NCI-H226 (cell line): Measurements from ENCODE around the gene CHD9.
"Not testable (repeated sequence)": the region's sequence is repeated elsewhere in the genome, so short reads cannot be mapped to it uniquely, and the experiment has no call there.

Experiments
- DNase-seq: peaks from one replicate; pipeline ENCODE4 v3.0.0-alpha.2; 2015

CHD9 gene

GRCh38 chr16:53211253-53211652, 156.5 kb downstream of the CHD9 start:
- DNase-seq, result no peak

- no peak for DNase-seq
These were observed 158.1 kb downstream of the CHD9 start for GRCh38 chr16:53212893-53213223.

GRCh38 chr16:53213542-53213941, 158.8 kb downstream of the CHD9 start:
- DNase-seq, result no peak

- no peak for DNase-seq
These were observed 162.0 kb downstream of the CHD9 start for GRCh38 chr16:53216798-53217197.

GRCh38 chr16:53219371-53219770, 164.6 kb downstream of the CHD9 start:
- DNase-seq, result no peak

GRCh38 chr16:53219795-53220454, 165.1 kb downstream of the CHD9 start:
- no peak for DNase-seq

GRCh38 chr16:53220585-53220984, 165.8 kb downstream of the CHD9 start:
- no peak for DNase-seq

- no peak for DNase-seq
These were observed 170.3 kb downstream of the CHD9 start for GRCh38 chr16:53224951-53225533.

- DNase-seq, result no peak
These were observed 178.2 kb downstream of the CHD9 start for GRCh38 chr16:53232826-53233529.

- DNase-seq, result no peak
These were observed 180.0 kb downstream of the CHD9 start for GRCh38 chr16:53234836-53235235.

GRCh38 chr16:53235851-53236250, 181.1 kb downstream of the CHD9 start:
- no peak for DNase-seq

GRCh38 chr16:53249331-53249730, 194.5 kb downstream of the CHD9 start:
- DNase-seq, result no peak

- DNase-seq, result peak; percentile 71
These were observed 202.2 kb downstream of the CHD9 start for GRCh38 chr16:53257001-53257400.

- no peak for DNase-seq
These were observed 204.0 kb downstream of the CHD9 start for GRCh38 chr16:53258809-53259208.

- no peak for DNase-seq
These were observed 206.5 kb downstream of the CHD9 start for GRCh38 chr16:53261276-53261675.

- DNase-seq, result no peak
These were observed 207.9 kb downstream of the CHD9 start for GRCh38 chr16:53262645-53263044.

- DNase-seq, result no peak
These were observed 211.4 kb downstream of the CHD9 start for GRCh38 chr16:53266156-53266555.

- not testable (repeated sequence) for DNase-seq
These were observed 223.7 kb downstream of the CHD9 start for GRCh38 chr16:53278498-53278897.

- no peak for DNase-seq
These were observed 226.5 kb downstream of the CHD9 start for GRCh38 chr16:53281280-53281679.

GRCh38 chr16:53281859-53282258, 227.1 kb downstream of the CHD9 start:
- no peak for DNase-seq

- no peak for DNase-seq
These were observed 227.5 kb downstream of the CHD9 start for GRCh38 chr16:53282328-53282727.

- DNase-seq, result peak; percentile 9
These were observed 228.5 kb downstream of the CHD9 start for GRCh38 chr16:53282975-53283946.

- DNase-seq, result no peak
These were observed 230.4 kb downstream of the CHD9 start for GRCh38 chr16:53285236-53285635.
